Endodermal cell (in vitro differentiated cells): Measurements from ENCODE around the gene SLC9C1. TPM values are rescaled to one million over a fixed set of nuclear protein-coding genes. Genes with fewer than 3 reads are reported as not detected.
A peak's percentile ranks its signal among the peaks of the same experiment; 100 is the strongest.

Experiments
- DNase-seq: peaks from one replicate; pipeline ENCODE4 v3.0.0-alpha.2; 2017
- H3K27ac ChIP-seq: 2 replicates; pipeline ENCODE4 v1.5.1; 2013; ENCODE audit warnings: mild to moderate bottlenecking, low read depth, low read length, moderate library complexity
- H3K27me3 ChIP-seq: 2 replicates; pipeline ENCODE4 v1.6.1; 2013; ENCODE audit warnings: mild to moderate bottlenecking, low read length, moderate library complexity; ENCODE audit not compliant: insufficient read depth, control insufficient read depth, poor library complexity, severe bottlenecking
- H3K36me3 ChIP-seq: 2 replicates; pipeline ENCODE4 v1.7.0; 2013; ENCODE audit warnings: mild to moderate bottlenecking, low read length, moderate library complexity; ENCODE audit not compliant: control insufficient read depth, insufficient read depth
- H3K4me1 ChIP-seq: one replicate; pipeline ENCODE4 v1.7.0; 2013; ENCODE audit warnings: low read length; ENCODE audit not compliant: control insufficient read depth, insufficient read depth
- H3K4me3 ChIP-seq: 2 replicates; pipeline ENCODE4 v1.5.1; 2013; ENCODE audit warnings: mild to moderate bottlenecking, low read length, moderate library complexity
- H3K9ac ChIP-seq: 2 replicates; pipeline ENCODE4 v1.6.1; 2013; ENCODE audit warnings: mild to moderate bottlenecking, low read length, moderate library complexity; ENCODE audit not compliant: poor library complexity, severe bottlenecking; ENCODE audit errors: extremely low read depth
- H3K9me3 ChIP-seq: 2 replicates; pipeline ENCODE4 v1.6.1; 2013; ENCODE audit warnings: mild to moderate bottlenecking, low read length, moderate library complexity; ENCODE audit not compliant: control insufficient read depth
- H3K27ac Mint-ChIP-seq: 2 replicates; pipeline ENCODE4 v1.8.0; 2020; ENCODE audit warnings: mixed read lengths
- H3K27me3 Mint-ChIP-seq: 2 replicates; pipeline ENCODE4 v1.8.0; 2021; ENCODE audit warnings: mild to moderate bottlenecking, mixed read lengths; ENCODE audit not compliant: insufficient read depth
- H3K36me3 Mint-ChIP-seq: 2 replicates; pipeline ENCODE4 v1.8.0; 2020; ENCODE audit warnings: low read depth, mixed read lengths
- H3K4me1 Mint-ChIP-seq: 2 replicates; pipeline ENCODE4 v1.8.0; 2020; ENCODE audit warnings: mixed read lengths
- H3K4me3 Mint-ChIP-seq: 2 replicates; pipeline ENCODE4 v1.8.0; 2020; ENCODE audit warnings: mild to moderate bottlenecking, moderate library complexity, mixed read lengths
- H3K9me3 Mint-ChIP-seq: 2 replicates; pipeline ENCODE4 v1.8.0; 2020; ENCODE audit warnings: mild to moderate bottlenecking, mixed read lengths
- CTCF ChIP-seq: fragments of 200-600 bp; sonication (generic); conservative IDR thresholded peaks from 2 replicates; pipeline ENCODE4 v1.5.0; 2021; ENCODE audit warnings: antibody characterized with exemption, mild to moderate bottlenecking
- WGBS, 2 experiments: methylation state at CpG; one replicate each; pipeline versions ENCODE4 v1.1.5 to v1.1.7; 2013; ENCODE audit warnings: missing lambda C conversion rate in 2 of 2, mixed read lengths in 1 of 2; ENCODE audit not compliant: insufficient coverage in 1 of 2, insufficient read length in 1 of 2; 5-methylcytosine and 5-hydroxymethylcytosine counted together
- total RNA-seq, 2 donors: library from RNA; stranded (reverse); fragmentation: NEBNext Ultra II Directional in 1 of 2; extraction: Animal tissue kit (Norgen Biotek cat#: 25700) in 1 of 2; gene quantifications; 2 replicates in 1 of 2; 3 replicates in 1 of 2; pipeline ENCODE4 v1.2.1, GENCODE V29; 2021

SLC9C1 gene
- total RNA-seq, 2 donors from 2014 or later, result 0.24 to 0.66 TPM

GRCh38 chr3:112137781-112138180 is 156.2 kb downstream of the SLC9C1 start:
- H3K27ac ChIP-seq, result no peak overlapping the region
- DNase-seq, result no peak
- WGBS, 2 experiments, result 80 to 94% methylated on average over 2 to 4 of the region's 4 CpGs
- TF ChIP-seq CTCF, result no peak
- no peak overlapping the region for H3K9ac ChIP-seq
- H3K4me3 Mint-ChIP-seq, result no peak overlapping the region
- H3K9me3 Mint-ChIP-seq, result no peaks in the 10 kb centered on the region
- H3K36me3 ChIP-seq, result no peaks in the 10 kb centered on the region
- H3K27me3 Mint-ChIP-seq, result no peaks in the 10 kb centered on the region
- H3K9me3 ChIP-seq, result peaks cover 2% of the 10 kb centered on the region
- H3K36me3 Mint-ChIP-seq, result no peaks in the 10 kb centered on the region
- H3K27me3 ChIP-seq, result no peaks in the 10 kb centered on the region
- H3K4me1 Mint-ChIP-seq, result peaks cover 26% of the 10 kb centered on the region
- H3K4me1 ChIP-seq, result peaks cover 5% of the 10 kb centered on the region
- H3K27ac Mint-ChIP-seq, result no peak overlapping the region
- no peak overlapping the region for H3K4me3 ChIP-seq

- Mint-ChIP-seq H3K4me3 (no peak overlapping the region), H3K27ac (peak overlapping the region; percentile 88)
- WGBS, 2 experiments, result 13 to 36% methylated on average over 1 to 5 of the region's 5 CpGs
Measured at GRCh38 chr3:112136959-112137693, 156.9 kb downstream of the SLC9C1 start.

GRCh38 chr3:112136046-112136445 is 158.0 kb downstream of the SLC9C1 start:
- Histone ChIP-seq H3K4me1 (peaks cover 5% of the 10 kb centered on the region), H3K36me3 (no peaks in the 10 kb centered on the region), H3K9ac (no peak overlapping the region), H3K27me3 (no peaks in the 10 kb centered on the region), H3K27ac (no peak overlapping the region), H3K4me3 (no peak overlapping the region), H3K9me3 (no peaks in the 10 kb centered on the region)
- Mint-ChIP-seq H3K36me3 (no peaks in the 10 kb centered on the region), H3K4me1 (peaks cover 26% of the 10 kb centered on the region), H3K27me3 (no peaks in the 10 kb centered on the region), H3K4me3 (no peak overlapping the region), H3K9me3 (no peaks in the 10 kb centered on the region), H3K27ac (no peak overlapping the region)
- no peak for TF ChIP-seq CTCF
- DNase-seq, result no peak
- 83% methylated on average over 1 of the region's 1 CpG; no CpG with 5 or more reads in 1 of the 2 experiments for WGBS, 2 experiments

More at GRCh38 chr3:112136959-112137693, 156.9 kb downstream of the SLC9C1 start:
- no peaks in the 10 kb centered on the region for H3K27me3 Mint-ChIP-seq
- H3K4me1 Mint-ChIP-seq, result peaks cover 26% of the 10 kb centered on the region
- H3K9me3 Mint-ChIP-seq, result no peaks in the 10 kb centered on the region
- H3K36me3 ChIP-seq, result no peaks in the 10 kb centered on the region
- no peaks in the 10 kb centered on the region for H3K27me3 ChIP-seq
- H3K27ac ChIP-seq, result peak overlapping the region; percentile 68
- no peaks in the 10 kb centered on the region for H3K9me3 ChIP-seq
- peak; percentile 85 for TF ChIP-seq CTCF
- H3K4me1 ChIP-seq, result peaks cover 5% of the 10 kb centered on the region
- H3K36me3 Mint-ChIP-seq, result no peaks in the 10 kb centered on the region
- DNase-seq, result peak; percentile 83
- no peak overlapping the region for H3K4me3 ChIP-seq
- no peak overlapping the region for H3K9ac ChIP-seq
